Skeletal muscle cell (primary cell): ENCODE data around the gene PSMC4.

ENCODE experiments used
- DNase-seq: peaks from one replicate; pipeline ENCODE4 v3.0.0-alpha.2; 2010; ENCODE audit warnings: low read depth
- H3K4me3 ChIP-seq: 2 replicates; pipeline ENCODE4 v1.5.1; 2011; ENCODE audit warnings: low read depth, mild to moderate bottlenecking, control low read depth, low read length, moderate library complexity

The PSMC4 gene

DNA sequence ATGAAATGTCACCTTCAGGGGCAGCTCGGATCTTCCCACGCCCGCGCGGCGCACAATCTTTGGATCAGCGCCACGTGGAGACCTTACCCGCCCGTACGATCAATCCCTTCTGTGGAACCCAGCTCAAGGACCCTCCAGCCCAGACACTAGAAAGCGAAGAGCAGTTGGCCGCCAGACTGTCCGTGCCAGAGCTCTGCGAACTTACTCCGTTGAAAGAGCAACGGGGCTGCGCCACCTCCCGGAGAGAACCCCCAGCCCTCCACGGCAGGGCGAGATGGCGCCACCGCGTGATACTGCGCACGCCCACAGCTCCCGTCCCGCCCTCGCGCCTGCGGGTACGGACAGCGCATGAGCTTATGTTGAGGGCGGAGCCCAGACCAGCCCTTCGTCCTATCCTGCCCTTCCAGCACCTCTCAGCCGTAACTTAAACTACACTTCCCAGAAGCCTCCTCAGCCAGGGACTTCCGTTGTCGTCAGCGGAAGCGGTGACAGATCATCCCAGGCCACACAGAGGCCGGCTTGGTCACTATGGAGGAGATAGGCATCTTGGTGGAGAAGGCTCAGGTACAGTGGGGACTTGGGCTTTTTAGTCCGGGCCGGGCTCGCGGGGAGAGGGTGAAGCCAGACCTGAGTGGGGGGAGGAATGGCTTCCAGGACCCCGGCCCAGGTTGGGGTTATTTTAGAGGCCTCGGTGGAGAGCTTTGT, at the start of gene PSMC4:
Gene PSMC4, plus strand, starts transcription at position 491 of the 705 bp plus-strand sequence. Its CDS starts 38 bp downstream, at position 529.
- peak; percentile 97 for DNase-seq
- peak within 1 kb of the TSS; percentile 94 for H3K4me3 ChIP-seq

DNA sequence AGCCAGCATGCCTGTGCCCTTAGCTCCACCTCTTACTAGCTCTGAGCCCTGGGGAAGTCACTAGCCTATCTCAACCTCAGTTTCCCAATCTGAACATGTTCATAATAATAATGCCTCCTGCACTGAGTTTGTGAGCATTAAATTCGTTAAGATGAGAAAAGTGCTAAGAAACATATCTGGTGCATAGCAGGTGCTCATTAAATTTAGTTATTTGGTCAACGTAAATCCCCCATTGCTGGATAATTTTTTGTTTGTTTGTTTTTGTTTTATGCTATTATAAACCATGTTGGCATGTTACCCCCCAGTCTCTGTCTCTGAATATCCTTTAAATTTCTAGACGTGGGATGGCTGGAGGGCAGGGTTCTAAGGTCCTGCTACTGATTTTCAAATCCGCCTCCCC, 47.1 kb upstream of the PSMC4 start:
- H3K4me3 ChIP-seq, result no peak overlapping the region
- DNase-seq, result no peak

DNA sequence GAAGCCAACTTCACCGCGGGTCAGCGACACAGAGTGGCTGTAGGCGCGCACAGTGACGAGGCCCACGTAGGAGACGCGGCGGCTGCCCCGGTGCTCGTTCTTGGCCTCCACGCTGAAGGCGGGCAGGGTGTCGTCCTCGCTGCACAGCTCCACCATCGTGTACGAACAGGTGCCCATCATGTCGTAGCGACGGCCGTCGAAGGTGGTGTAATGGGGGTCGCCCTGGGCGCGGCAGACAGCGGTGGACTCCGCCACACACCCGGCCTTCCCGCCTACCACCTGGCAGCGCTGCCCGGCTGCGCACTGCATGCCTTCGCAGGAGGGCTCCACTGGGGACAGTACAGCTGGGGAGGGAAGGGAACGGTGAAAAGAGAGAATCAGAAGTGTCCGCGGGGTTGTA, 46.6 kb upstream of the PSMC4 start:
- no peak overlapping the region for H3K4me3 ChIP-seq
- DNase-seq, result no peak

DNA sequence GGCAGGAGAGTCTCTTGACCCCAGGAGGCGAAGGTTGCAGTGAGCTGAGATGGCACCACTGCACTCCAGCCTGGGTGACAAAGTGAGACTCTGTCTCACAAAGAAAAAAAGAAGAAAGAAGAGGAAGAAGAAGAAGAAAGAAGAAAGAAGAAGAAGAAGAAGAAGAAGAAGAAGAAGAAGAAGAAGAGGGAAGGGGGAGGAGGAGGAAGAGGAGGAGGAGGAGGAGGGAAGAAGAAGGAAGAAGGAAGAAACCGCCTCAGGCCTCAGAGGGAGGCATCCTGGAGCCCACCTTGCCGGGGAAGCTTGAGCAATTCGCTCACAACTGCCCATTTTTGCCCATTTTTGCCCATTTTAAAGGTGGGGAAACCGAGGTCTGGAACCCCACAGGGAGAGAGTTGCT, 46.0 kb upstream of the PSMC4 start:
- no peak overlapping the region for H3K4me3 ChIP-seq
- DNase-seq, result no peak

DNA sequence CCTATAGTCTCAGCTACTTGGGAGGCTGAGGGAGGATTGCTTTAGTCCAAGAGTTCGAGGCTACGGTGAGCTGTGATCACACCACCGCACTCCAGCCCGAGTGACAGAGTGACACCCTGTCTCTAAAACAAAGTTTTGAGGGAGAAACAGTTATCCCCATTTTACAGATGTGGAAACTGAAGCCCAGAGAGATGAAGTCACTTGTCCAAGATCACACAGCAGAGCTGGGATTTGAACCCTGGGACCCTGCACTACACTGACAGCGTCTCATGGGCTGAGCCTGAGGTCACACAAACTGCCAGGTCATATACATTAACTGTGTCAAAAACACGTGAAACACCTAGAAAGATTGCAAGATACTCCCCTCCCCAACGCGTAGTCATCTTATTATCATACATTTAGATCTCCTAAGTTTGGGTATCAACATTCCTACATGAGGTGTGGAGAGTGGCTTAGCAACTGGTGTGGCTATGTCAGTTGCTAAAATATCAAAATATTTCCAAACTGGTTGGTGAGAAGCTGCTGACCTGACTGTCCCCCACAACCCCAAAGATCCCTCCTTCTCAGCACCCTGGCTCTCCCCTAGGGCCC, 44.7 kb upstream of the PSMC4 start:
- DNase-seq, result no peak
- H3K4me3 ChIP-seq, result no peak overlapping the region

DNA sequence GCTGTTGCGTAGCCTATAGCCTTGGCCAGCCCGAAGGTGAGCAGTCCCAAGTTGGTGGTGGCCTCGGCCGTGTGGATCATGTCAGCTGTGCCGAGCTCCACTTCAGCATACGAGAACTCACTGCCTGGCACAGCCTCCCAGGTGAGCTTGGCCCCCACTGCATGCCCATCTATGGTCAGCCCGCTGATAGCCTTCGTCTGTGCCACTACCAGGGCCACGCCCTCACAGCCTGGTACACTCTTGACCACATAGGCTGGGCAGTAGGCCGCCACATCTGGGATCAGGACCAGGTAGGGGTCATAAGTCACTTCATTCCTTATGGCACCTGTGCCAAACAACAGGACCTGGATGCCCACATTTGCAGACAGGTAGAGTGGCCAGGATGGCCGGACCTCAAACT, 43.9 kb upstream of the PSMC4 start:
- DNase-seq, result no peak
- no peak overlapping the region for H3K4me3 ChIP-seq

DNA sequence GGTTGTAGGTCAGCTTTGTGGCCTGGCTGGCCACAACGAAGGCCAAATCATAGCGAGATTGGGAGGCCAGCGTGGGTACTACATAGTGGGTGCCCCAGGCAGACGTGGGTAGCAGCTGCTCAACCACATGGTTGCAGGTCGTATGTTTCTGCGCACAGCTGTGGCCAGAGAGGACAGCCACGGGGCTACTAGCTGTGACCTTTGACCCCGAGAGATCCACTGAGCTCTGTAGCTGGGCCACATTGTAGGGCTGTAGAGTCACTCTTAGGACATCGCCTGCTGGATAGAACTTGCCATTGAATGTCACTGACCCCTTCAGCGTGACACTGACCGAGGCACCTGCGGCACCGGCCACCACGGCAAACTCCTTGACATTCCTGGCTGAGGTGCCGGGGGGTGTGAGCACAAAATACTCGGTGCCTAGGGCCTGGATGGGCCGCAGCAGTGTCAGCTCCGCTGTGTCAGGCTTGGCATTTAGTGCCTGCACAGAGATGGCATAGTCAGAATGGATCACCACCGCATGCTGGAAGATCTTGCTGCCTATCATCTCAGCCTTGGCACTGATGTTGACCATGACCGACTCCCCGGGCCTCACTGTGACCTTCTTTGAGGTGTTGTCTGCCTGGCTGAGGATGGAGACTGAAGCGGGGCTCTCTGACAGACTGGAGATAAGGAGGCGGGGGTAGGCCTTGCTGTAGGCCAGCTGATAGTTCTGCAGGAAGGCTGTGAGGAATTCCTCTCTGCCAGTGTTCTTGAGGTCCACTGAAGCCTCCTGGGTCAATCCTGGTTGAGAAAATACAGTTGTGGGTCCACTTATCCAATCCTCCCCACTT, 43.2 kb upstream of the PSMC4 start:
- DNase-seq, result no peak
- no peak overlapping the region for H3K4me3 ChIP-seq

DNA sequence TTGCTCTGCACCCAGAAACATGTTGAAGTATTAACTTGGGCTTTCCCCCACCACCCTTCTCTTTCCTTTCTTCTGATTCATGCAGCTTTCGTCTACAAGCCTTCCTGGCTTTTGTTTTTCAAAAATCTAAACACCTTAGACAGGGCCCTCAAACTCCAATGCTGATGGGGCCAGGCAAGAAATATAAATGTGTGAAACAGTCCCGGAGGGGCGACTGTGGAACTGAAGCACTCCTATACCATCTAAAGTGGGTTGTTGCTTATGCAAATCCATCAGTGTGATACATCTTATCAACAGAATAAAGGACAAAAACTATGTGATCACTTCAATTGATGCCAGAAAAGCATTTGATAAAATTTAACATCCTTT, 42.6 kb upstream of the PSMC4 start:
- no peak overlapping the region for H3K4me3 ChIP-seq
- no peak for DNase-seq

DNA sequence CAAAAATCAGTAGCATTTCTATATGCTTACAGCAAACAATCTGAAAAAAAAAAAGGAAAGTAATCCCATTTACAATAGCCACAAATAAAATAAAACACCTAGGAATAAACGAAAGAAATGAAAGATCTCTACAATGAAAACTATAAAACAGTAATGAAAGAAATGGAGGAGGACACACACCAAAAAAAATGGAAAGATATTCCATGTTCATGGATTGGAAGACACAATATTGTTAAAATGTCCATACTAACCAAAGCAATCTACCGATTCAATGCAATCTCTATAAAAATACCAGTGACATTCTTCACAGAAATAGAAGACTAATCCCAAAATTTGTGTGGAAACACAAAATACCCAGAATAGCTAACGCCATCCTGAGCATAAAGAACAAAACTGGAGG, 41.2 kb upstream of the PSMC4 start:
- no peak for DNase-seq
- no peak overlapping the region for H3K4me3 ChIP-seq

DNA sequence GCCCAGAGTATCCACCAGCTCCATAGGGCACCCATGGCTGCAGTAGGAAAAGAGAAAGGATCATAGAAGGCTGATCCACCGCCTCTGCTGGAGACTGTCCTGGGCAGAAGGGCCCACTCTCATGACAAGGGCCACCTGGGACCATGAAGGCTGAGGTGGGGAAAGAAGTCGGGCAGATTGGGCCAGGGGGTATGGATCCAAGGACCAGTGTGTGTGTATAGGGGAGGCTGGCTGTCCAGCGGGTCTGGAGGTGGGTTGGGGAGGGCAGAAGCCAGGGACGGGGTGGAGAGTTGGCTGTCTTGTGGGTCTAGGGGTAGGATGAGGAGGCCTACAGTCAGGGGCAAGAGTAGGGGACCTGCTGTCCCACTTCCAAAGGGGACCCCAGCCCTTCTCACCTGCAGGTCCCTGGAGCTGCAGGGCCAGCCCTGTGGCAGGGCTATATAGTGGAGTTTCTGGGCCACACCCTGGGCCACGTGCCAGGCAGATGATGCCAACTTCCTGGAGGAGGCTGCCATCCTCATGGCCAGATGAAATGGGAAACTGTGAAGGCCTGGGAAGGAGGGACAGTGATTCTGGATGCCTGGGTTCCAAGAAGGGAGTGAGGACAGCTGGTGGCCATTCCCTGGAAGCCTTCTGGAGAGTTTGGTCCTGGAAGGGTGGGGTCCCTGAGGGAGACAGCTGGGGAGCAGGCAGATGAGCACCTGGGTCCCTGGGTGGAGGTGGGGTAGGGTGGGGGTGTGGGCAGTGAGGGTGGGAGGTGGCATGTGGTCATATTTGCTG, 36.2 kb upstream of the PSMC4 start, which contains the start of gene FCGBP:
Gene FCGBP, minus strand, starts transcription at position 51 of the 780 bp plus-strand sequence.
- no peak within 1 kb of the TSS for H3K4me3 ChIP-seq
- no peak for DNase-seq

DNA sequence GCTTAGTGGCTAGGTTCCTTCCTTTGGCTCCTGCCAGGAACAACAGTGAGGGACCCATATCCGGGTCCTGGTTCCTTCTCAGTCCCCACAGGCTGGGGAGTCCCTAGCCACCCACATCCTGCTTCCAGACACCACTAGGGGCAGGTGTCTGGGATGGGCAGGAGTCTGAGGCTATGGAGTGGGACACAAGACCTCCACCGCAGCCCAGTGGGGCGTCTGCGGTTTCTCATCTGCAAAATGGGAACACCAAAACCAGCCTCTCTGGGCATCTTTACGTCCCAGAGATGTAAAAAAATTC, 35.7 kb upstream of the PSMC4 start:
- no peak overlapping the region for H3K4me3 ChIP-seq
- DNase-seq, result no peak

DNA sequence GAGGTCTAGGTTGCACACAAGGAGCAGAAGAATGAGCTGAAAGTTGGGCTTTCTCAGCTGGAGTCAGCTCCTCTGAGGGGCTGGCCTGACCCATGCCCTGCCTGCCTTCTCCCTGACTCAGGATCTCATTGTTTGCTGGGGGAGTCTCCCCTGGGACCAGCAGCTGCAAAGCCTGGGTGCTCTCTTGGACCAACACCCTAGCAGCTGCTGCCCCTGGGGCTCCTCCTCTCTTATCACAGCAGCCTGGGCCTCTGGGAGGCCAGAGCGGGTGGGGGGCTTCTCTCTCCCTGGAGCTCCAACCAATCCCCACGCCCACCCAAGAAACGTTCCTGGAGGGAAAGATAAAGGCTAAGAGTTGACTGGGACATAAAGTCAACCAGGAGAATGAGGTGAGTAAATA, 34.9 kb upstream of the PSMC4 start:
- DNase-seq, result no peak
- no peak overlapping the region for H3K4me3 ChIP-seq

DNA sequence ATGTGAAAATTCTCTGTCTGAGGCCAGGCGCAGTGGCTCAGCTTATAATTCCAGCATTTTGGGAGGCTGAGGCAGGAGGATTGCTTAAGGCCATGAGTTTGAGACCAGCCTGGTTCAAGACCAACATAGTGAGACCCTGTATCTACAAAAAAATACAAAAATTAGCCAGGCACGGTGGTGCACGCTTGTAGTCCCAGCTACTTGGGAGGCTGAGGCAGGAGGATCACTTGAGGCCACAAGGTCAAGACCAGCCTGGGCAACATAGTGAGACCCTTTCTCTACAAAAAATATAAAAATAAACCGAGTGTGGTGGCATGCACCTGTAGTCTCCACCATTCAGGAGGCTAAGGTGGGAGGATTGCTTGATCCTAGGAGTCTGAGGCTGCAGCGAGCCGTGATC, 34.3 kb upstream of the PSMC4 start:
- H3K4me3 ChIP-seq, result no peak overlapping the region
- DNase-seq, result no peak

DNA sequence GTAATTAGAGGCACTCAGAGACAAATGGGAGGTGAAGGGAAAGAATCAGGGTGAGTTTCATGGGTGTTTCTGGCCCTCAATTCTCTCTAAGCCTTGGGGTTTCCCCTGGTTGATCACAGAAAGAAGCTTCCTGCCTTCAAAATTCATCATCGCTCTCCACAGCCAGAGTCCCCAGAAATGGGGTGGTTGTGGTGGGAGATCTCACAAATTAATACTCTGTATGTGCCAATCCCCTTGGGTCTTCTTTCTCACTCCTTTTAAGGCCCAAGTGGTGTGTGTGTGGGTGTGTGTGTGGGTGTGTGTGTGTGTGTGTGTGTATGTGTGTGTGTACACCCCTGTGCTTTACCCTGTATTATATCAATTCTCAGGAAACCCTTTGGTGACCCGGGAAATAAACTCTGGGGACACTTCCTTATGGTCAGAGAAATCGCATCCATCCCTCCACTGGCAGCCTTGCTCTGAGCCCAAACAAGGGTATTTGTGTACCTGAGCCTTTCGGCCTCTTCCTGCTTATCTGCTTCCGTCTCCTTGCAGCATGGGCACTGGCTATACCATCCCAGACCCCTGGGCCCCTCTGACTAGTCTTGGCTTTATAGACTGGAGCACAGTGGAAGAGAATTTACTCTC, 33.8 kb upstream of the PSMC4 start:
- H3K4me3 ChIP-seq, result no peak overlapping the region
- DNase-seq, result no peak

DNA sequence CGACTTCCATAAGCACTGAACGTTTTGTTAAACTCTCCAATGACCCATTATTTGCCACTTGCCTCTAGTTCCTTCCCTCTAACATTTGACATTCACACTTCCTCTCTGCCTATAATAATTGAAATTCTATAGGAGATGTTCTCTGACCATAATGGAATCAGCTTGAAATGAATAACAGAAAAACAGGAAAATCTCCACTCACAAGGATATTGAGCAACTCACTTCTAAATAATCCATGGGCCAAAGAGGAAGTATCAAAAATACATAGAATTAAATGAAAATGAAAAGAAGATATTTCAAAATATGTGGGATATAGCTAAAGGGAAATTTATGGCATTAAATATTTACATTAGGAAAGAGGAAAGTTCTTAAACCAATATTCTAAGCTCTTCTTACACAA, 33.2 kb upstream of the PSMC4 start:
- DNase-seq, result no peak
- H3K4me3 ChIP-seq, result no peak overlapping the region

DNA sequence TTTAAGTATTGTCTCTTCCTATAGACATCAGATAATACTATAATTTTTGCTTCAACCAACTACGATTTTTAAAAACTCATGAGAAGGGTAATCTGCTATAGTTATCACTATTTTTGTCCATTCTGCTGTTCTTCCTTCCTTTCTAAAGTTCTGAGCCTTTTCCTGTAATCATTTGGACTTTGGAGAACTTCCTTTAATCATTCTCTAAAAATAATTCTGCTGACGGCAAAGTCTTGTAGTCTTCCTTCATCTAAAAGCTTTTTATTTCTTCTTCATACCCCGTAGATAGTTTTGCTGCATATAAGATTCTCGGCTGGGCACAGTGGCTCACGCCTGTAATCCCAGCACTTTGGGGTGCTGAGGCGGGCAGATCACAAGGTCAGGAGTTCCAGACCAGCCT, 31.4 kb upstream of the PSMC4 start:
- no peak for DNase-seq
- H3K4me3 ChIP-seq, result no peak overlapping the region

DNA sequence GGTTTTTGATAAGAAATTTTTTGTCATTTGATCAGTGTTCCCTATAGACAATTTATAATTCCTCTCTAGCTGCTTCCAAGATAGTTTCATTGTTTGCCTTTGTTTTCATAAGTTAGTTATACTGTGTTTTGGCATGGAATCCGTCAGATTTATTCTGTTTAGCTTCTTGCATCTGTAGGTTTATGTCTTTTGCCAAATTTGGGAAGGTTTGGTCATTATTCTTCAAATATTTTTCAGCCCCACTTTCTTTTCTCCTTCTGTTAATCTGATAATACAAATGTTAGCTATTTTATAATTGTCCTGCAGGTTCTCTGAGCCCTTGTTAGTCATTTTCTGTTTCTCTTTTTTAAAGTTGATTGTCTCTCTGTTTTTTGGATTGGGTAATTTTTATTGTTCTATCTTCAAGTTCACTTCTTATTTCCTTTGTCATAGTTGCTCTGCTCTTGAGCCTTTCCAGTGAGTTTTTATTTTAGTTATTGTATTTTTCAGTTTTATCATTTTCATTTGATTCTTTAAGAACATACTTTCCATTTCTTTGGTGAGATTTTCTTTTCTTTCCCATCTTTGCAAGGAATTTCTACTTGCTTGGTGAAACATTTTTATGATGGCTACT, 30.6 kb upstream of the PSMC4 start:
- H3K4me3 ChIP-seq, result no peak overlapping the region
- DNase-seq, result no peak

DNA sequence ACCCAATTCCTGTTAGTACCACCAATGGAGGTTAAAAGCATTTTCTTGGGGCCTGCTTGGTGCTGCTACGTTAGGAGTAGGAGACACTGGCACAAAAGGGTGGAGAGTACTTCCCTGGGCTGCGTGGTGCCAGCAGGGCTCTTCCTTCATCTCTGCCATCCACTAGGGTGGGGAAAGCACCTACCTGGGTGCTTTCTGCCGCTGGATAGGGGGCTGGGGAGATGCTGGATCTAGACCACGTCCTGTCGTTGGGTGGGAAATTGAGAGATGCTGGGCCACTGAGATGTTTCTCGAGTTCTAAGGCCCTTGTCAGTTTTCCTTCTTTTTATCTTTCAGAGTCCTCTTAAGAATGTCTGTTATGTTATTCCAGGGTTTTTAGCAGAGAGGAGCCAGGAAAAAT, 29.8 kb upstream of the PSMC4 start:
- DNase-seq, result no peak
- no peak overlapping the region for H3K4me3 ChIP-seq

DNA sequence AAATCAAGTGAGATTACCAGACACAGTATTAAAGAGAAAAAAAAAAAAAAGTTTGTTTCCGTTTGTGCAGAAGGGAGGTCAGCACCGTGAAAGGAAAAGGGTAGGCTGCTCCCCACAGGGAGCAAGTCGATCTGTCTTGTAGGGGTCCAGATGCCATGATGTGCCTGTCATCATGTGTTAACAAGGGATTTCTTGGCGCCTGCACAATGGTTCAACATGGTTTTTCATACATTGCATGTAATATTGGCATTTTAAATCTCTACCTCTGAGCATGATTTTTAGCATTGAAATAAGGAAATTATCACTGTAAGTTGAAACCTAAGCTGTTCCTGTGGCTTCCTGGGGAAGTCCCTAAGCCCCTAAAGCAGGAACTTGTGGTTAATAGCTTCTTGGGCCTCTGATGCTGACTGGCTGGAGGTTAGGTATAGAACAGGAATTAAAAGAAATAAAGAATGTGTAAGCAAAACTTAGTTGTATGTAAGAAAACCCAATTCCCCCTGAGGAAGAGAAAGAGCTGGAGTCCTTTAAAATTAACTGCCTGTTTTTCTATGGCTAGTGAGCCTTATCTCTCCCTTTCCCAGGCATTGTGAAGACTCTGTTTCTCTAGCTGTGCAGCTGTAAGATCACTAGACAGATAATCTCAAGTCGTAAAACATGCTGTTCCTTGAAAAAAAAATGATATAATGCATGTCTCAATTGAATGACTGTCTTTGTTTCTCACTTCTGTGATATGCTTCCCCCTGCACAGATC, 29.2 kb upstream of the PSMC4 start:
- peak; percentile 10 for DNase-seq
- no peak overlapping the region for H3K4me3 ChIP-seq
